Brain microvascular endothelial cell (primary cell): Measurements from ENCODE around the gene KASH5.

ENCODE experiments used
- DNase-seq: peaks from one replicate; pipeline ENCODE4 v3.0.0-alpha.2; 2020
- H3K27ac ChIP-seq: fragments of 250-450 bp; sonication (Bioruptor Pico); 2 replicates; pipeline ENCODE4 v1.5.1; 2020; ENCODE audit warnings: mild to moderate bottlenecking, moderate library complexity
- H3K27me3 ChIP-seq: fragments of 250-450 bp; sonication (Bioruptor Pico); replicated peaks from 2 replicates; pipeline ENCODE4 v1.5.1; 2020; ENCODE audit warnings: mild to moderate bottlenecking
- H3K36me3 ChIP-seq: fragments of 250-450 bp; sonication (Bioruptor Pico); replicated peaks from 2 replicates; pipeline ENCODE4 v1.5.1; 2020; ENCODE audit warnings: mild to moderate bottlenecking
- H3K4me3 ChIP-seq: 2 replicates; pipeline ENCODE4 v1.5.1; 2011; ENCODE audit warnings: low read depth, mild to moderate bottlenecking, control low read depth, low read length, moderate library complexity
- in situ Hi-C: cut with HindIII; loops from 2 replicates; pipeline ENCODE4 v1.10.0; 2017; ENCODE audit warnings: low sequenced_read_pairs, low pct_ligation_motif_present
- TF ChIP-seq, protein P1 (sequence below): IDR thresholded peaks from 2 replicates; pipeline ENCODE4 v1.5.1; 2011; ENCODE audit warnings: low read depth, mild to moderate bottlenecking, moderate library complexity, low read length, control low read depth, inconsistent platforms; ENCODE audit errors: missing control alignments

Gene KASH5

GRCh38 chr19:49431330-49431749 lies 43.3 kb downstream of the KASH5 start:
- DNase-seq = no peak
- Histone ChIP-seq H3K36me3 (no peaks in the 10 kb centered on the region), H3K27ac (no peak overlapping the region), H3K4me3 (no peak overlapping the region), H3K27me3 (peaks cover 81% of the 10 kb centered on the region)
- in situ Hi-C loops = no loop called here
- TF ChIP-seq, protein P1, sequence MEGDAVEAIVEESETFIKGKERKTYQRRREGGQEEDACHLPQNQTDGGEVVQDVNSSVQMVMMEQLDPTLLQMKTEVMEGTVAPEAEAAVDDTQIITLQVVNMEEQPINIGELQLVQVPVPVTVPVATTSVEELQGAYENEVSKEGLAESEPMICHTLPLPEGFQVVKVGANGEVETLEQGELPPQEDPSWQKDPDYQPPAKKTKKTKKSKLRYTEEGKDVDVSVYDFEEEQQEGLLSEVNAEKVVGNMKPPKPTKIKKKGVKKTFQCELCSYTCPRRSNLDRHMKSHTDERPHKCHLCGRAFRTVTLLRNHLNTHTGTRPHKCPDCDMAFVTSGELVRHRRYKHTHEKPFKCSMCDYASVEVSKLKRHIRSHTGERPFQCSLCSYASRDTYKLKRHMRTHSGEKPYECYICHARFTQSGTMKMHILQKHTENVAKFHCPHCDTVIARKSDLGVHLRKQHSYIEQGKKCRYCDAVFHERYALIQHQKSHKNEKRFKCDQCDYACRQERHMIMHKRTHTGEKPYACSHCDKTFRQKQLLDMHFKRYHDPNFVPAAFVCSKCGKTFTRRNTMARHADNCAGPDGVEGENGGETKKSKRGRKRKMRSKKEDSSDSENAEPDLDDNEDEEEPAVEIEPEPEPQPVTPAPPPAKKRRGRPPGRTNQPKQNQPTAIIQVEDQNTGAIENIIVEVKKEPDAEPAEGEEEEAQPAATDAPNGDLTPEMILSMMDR = no peak

GRCh38 chr19:49432141-49433073 lies 44.4 kb downstream of the KASH5 start:
- TF ChIP-seq, protein P1 = no peak
- no peak for DNase-seq
- no peak overlapping the region for H3K4me3 ChIP-seq
- peaks cover 80% of the 10 kb centered on the region for H3K27me3 ChIP-seq
- no peak overlapping the region for H3K27ac ChIP-seq
- H3K36me3 ChIP-seq = no peaks in the 10 kb centered on the region
- in situ Hi-C loops = no loop called here

- TF ChIP-seq, protein P1 = no peak
- H3K4me3 ChIP-seq = no peak overlapping the region
- in situ Hi-C loops = no loop called here
- DNase-seq = no peak
- H3K27ac ChIP-seq = no peak overlapping the region
- H3K27me3 ChIP-seq = peaks cover 78% of the 10 kb centered on the region
- H3K36me3 ChIP-seq = no peaks in the 10 kb centered on the region
Observed at GRCh38 chr19:49433240-49433901, 45.3 kb downstream of the KASH5 start.

DNA sequence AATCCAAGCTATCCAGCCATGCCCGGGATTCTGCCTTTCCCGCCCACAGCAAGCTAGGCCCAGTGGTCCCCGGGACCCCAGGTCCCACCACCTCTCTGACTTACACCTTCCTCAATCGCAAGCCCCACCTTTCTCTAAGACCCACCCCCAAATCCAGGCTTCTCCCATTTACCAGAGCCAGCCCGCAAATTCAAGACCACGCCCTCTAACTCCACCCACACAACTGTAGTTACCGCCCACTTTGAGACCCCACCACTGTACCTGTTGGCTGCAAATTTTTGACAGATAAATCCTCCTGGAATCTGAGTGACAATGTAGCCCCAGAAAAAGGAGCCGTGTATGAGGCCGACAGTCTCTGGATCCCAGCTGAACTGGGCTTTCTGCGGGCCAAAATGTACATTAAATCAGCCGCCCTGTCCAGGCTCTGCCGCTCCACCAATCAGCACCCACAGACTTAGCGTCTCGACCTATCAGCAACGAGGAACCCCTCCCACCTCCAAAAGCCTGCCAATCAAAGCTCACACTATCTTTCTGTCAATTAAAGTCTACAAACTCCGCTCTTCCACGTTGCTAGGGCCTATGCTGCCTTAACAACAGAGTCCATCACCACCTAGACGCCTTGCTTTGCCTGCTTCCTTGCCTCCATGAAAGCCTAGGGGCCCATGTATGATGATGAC lies 47.0 kb downstream of the KASH5 start:
- Histone ChIP-seq H3K27ac (no peak overlapping the region), H3K27me3 (peaks cover 79% of the 10 kb centered on the region), H3K4me3 (no peak overlapping the region), H3K36me3 (no peaks in the 10 kb centered on the region)
- TF ChIP-seq, protein P1 = no peak
- DNase-seq = no peak
- in situ Hi-C loops = no loop called here

DNA sequence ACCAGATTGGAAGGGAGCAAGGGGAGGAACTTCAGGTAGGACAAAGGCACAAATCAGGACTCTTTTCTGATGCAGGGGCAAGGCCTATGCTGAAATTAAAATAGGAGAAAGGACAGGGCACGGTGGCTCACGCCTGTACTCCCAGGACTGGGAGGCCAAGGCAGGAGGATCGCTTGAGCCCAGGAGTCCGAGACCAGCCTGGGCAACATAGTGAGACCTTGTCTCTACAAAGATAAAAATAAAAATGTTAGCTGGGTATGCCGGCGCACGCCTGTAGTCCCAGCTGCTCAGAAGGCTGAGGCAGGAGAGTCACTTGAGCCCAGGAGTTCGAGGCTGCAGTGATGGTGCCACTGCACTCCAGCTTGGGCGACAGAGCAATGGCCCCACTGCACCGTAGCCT lies 47.6 kb downstream of the KASH5 start:
- no peak overlapping the region for H3K4me3 ChIP-seq
- in situ Hi-C loops = no loop called here
- H3K27ac ChIP-seq = no peak overlapping the region
- no peaks in the 10 kb centered on the region for H3K36me3 ChIP-seq
- TF ChIP-seq, protein P1 = no peak
- no peak for DNase-seq
- H3K27me3 ChIP-seq = peaks cover 82% of the 10 kb centered on the region
